BJ (cell line): ENCODE measurements around the gene SOAT1. TPM values are rescaled to one million over a fixed set of nuclear protein-coding genes. Genes with fewer than 3 reads are reported as not detected.

Experiments used
- CTCF ChIA-PET: fragments of 350-600 bp; formaldehyde crosslinking; extraction: SDS; loops from one replicate; lab custom pipeline; 2021; ENCODE audit warnings: antibody characterized with exemption, inconsistent platforms; lab: Yijun Ruan, JAX
- POLR2A ChIA-PET: fragments of 300-600 bp; sonication (Branson Sonifier 250); formaldehyde crosslinking; extraction: SDS; loops from one replicate; lab custom pipeline; 2021; ENCODE audit warnings: antibody characterized with exemption; lab: Charles Lee
- DNase-seq: peaks from one replicate; pipeline ENCODE4 v3.0.0-alpha.2; 2011; ENCODE audit warnings: low read depth
- H3K27me3 ChIP-seq: 2 replicates; pipeline ENCODE4 v1.6.0; 2011; ENCODE audit warnings: low read length; ENCODE audit not compliant: control insufficient read depth, insufficient read depth
- H3K36me3 ChIP-seq: 2 replicates; pipeline ENCODE4 v1.5.1; 2011; ENCODE audit warnings: low read length; ENCODE audit not compliant: control insufficient read depth, insufficient read depth
- H3K4me3 ChIP-seq: 2 replicates; pipeline ENCODE4 v1.5.1; 2011; ENCODE audit warnings: low read depth, mild to moderate bottlenecking, control low read depth, low read length
- polyA plus RNA-seq: library from polyadenylated mRNA; depleted of rRNA; stranded (reverse); fragments of >200 nt; gene quantifications from 2 replicates; pipeline ENCODE4 v1.2.3, GENCODE V29; 2011
- TF ChIP-seq, protein P1 (sequence below): IDR thresholded peaks from 2 replicates; pipeline ENCODE4 v1.5.1; 2011; ENCODE audit warnings: low read depth, mild to moderate bottlenecking, control low read depth, inconsistent platforms, low read length, moderate library complexity; ENCODE audit not compliant: insufficient read depth

The SOAT1 gene
- polyA plus RNA-seq, 1 experiment = 12.3 TPM

DNA sequence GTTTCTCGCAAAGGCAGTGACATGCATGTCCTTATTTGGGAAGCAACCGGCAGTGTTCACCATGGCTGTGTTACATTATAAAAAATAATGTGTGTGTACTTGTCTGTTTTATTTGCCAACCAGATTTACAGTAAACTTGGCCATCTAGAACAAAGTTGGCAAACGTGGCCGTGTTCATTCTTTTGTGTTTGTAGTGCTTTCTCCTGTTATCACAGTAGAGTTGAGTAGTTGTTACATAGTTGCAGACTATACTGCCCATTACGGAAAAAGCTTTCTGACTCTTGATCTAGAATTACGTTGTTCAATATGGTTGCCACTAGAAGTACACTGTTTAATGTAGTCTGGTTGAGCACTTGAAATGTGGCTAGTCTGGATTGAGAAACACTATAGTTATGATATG, 19.4 kb downstream of the SOAT1 start:
- H3K27me3 ChIP-seq = no peaks in the 10 kb centered on the region
- H3K4me3 ChIP-seq = no peak overlapping the region
- ChIA-PET CTCF (no interaction called here), POLR2A (no interaction called here)
- H3K36me3 ChIP-seq = no peaks in the 10 kb centered on the region
- TF ChIP-seq, protein P1, sequence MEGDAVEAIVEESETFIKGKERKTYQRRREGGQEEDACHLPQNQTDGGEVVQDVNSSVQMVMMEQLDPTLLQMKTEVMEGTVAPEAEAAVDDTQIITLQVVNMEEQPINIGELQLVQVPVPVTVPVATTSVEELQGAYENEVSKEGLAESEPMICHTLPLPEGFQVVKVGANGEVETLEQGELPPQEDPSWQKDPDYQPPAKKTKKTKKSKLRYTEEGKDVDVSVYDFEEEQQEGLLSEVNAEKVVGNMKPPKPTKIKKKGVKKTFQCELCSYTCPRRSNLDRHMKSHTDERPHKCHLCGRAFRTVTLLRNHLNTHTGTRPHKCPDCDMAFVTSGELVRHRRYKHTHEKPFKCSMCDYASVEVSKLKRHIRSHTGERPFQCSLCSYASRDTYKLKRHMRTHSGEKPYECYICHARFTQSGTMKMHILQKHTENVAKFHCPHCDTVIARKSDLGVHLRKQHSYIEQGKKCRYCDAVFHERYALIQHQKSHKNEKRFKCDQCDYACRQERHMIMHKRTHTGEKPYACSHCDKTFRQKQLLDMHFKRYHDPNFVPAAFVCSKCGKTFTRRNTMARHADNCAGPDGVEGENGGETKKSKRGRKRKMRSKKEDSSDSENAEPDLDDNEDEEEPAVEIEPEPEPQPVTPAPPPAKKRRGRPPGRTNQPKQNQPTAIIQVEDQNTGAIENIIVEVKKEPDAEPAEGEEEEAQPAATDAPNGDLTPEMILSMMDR = no peak
- no peak for DNase-seq

DNA sequence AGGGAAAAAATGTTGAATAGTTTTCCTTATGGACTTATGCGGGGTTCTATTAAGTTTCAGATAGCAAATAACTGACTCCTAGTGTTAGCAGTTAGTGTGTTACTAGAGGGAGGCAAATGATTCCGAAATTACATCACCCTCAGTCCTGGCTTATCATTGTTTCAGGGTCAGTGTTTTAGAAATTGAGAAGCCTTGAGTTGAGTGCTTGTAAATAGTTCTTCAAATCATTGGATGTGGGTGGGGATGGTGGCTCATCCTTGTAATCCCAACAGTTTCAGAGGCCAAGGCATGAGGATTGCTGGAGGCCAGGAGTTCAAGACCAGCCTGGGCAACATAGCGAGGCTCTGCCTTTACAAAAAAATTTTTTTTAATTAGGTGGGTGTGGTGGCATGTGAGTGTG, 21.3 kb downstream of the SOAT1 start:
- H3K4me3 ChIP-seq = no peak overlapping the region
- ChIA-PET CTCF (interaction anchor here (0.6 kb wide), 1 partner anchor 159 kb away, joined by 3 read pairs; no protein-coding TSS in a partner anchor), POLR2A (no interaction called here)
- TF ChIP-seq, protein P1 = no peak
- H3K27me3 ChIP-seq = no peaks in the 10 kb centered on the region
- DNase-seq = no peak
- no peaks in the 10 kb centered on the region; the same call in 1 of the 2 replicates for H3K36me3 ChIP-seq

DNA sequence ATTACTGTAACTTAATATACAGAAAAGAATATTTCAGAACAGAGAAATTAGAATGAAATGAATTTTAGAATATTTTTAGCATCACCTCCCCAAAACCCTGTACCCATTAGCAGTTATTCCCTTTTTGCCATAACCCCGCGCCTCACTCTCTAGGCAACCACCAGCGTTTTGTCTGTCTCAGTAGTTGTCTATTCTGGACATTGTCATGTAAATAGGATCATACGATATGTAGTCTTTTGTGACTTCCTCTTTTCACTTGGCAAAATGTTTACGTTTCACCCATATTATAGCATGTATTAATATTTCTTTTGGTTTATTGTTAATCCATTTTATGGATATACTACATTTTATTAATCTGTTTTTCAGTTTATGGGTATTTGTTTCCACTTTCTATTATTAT, 24.9 kb downstream of the SOAT1 start:
- Histone ChIP-seq H3K36me3 (no peaks in the 10 kb centered on the region; the same call in 1 of the 2 replicates), H3K27me3 (no peaks in the 10 kb centered on the region), H3K4me3 (no peak overlapping the region)
- no peak for DNase-seq
- ChIA-PET POLR2A (no interaction called here), CTCF (no interaction called here)
- TF ChIP-seq, protein P1 = no peak

DNA sequence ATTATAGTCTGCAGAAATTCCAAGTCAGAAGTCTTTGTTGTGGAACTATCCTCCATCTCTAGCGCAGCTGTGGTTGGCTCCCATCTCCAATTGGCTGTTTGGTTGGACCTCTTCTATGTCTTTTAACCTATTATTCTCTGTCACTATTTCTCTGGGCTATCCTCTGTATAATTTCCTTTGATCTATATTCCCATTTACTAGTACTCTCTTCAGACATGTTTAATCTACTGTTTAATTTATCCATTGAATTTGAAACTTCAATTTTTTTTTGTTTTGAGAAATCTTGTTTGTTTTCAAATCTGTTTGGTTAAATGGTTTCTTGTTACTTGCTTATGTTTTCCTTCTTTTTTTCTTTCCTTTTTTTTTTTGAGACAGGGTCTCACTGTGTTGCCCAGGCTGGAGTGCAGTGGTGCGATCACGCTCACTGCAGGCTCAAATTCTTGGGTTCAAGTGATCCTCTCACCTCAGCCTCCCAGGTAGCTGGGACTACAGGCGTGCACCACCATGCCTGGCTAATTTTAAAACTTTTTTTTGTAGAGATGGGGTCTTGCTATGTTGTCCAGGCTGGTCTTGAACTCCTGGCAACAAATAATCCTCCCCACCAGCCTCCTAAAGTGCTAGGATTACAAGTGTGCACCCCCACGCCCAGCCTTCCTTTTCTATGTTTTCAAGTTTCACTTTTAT, 28.1 kb downstream of the SOAT1 start:
- POLR2A ChIA-PET = no interaction called here
- CTCF ChIA-PET = no interaction called here
- TF ChIP-seq, protein P1 = no peak
- H3K27me3 ChIP-seq = no peaks in the 10 kb centered on the region
- H3K4me3 ChIP-seq = no peak overlapping the region
- no peaks in the 10 kb centered on the region; the same call in 1 of the 2 replicates for H3K36me3 ChIP-seq
- no peak for DNase-seq

DNA sequence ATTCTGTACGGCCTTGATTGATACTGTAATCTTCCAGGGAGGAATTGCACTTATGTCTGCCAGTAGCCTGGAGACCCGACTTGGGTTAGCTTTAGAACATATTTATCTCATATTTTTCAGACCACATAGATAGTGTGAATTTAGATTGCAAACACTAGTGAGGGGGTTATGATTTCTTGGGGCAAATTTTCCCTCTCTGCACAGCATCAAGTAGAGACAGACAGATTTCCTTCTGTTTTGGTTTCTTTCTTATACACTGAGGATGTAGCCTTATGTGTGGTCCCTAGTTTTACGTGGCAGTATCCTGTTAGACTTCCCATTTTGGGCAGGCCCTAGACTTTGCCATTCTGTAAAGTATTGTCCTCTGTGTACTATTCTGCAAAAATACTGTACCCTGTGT, 29.0 kb downstream of the SOAT1 start:
- no peak overlapping the region for H3K4me3 ChIP-seq
- no peaks in the 10 kb centered on the region for H3K27me3 ChIP-seq
- DNase-seq = no peak
- POLR2A ChIA-PET = no interaction called here
- CTCF ChIA-PET = no interaction called here
- no peaks in the 10 kb centered on the region; the same call in 1 of the 2 replicates for H3K36me3 ChIP-seq
- TF ChIP-seq, protein P1 = no peak
